Gastroesophageal sphincter (tissue), 3 donors: ENCODE data around the gene CYP3A7.

Experiments used
- EP300 ChIP-seq: sonication (generic); formaldehyde crosslinking; IDR thresholded peaks from one replicate; pipeline ENCODE4 v1.6.1; 2017; ENCODE audit warnings: antibody characterized with exemption, mild to moderate bottlenecking
- POLR2A ChIP-seq, 2 donors: fragments of 450-650 bp; IDR thresholded peaks; one replicate each; pipeline ENCODE4 v1.6.1; 2017; ENCODE audit warnings: antibody characterized with exemption in 2 of 2, mild to moderate bottlenecking in 2 of 2, moderate library complexity in 1 of 2
- TF ChIP-seq, protein P1 (sequence below), 4 experiments: fragments of 200-600 bp in 2 of 4; fragments of 450-650 bp in 2 of 4; sonication (generic) in 1 of 4; IDR thresholded peaks; one replicate each; pipeline ENCODE4 v1.5.1; 2017 to 2019; ENCODE audit warnings: antibody characterized with exemption in 4 of 4, mild to moderate bottlenecking in 2 of 4, moderate library complexity in 2 of 4

DNA sequence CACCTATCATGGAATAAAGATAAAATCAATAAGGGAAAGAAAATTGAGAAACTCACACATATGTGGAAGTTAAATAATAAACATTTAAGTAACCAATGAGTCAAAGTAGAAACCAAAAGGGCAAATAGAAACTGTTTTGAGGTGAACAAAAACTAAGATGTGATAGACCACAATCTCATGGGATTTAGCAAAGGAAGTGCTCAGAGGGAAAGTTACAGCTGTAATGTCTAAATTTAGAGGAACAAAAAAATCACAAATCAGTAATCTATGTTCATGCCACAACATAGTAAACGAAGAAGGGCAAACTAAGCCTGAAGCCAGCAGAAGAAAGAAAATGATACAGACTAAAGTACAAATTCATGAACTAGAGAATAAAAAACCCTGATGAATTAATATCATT lies 32.7 kb upstream of the CYP3A7 start:
- TF ChIP-seq, protein P1, sequence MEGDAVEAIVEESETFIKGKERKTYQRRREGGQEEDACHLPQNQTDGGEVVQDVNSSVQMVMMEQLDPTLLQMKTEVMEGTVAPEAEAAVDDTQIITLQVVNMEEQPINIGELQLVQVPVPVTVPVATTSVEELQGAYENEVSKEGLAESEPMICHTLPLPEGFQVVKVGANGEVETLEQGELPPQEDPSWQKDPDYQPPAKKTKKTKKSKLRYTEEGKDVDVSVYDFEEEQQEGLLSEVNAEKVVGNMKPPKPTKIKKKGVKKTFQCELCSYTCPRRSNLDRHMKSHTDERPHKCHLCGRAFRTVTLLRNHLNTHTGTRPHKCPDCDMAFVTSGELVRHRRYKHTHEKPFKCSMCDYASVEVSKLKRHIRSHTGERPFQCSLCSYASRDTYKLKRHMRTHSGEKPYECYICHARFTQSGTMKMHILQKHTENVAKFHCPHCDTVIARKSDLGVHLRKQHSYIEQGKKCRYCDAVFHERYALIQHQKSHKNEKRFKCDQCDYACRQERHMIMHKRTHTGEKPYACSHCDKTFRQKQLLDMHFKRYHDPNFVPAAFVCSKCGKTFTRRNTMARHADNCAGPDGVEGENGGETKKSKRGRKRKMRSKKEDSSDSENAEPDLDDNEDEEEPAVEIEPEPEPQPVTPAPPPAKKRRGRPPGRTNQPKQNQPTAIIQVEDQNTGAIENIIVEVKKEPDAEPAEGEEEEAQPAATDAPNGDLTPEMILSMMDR (IDR thresholded peaks at IDR 0.05): no peak
- TF ChIP-seq POLR2A (IDR thresholded peaks at IDR 0.05) (no peak), EP300 (no peak)
